ENCODE measurements around the gene PCYT1A.
A peak's percentile ranks its signal among the peaks of the same experiment; 100 is the strongest.
"Not testable (repeated sequence)": the region's sequence is repeated elsewhere in the genome, so short reads cannot be mapped to it uniquely, and the experiment has no call there.

The PCYT1A gene

DNA sequence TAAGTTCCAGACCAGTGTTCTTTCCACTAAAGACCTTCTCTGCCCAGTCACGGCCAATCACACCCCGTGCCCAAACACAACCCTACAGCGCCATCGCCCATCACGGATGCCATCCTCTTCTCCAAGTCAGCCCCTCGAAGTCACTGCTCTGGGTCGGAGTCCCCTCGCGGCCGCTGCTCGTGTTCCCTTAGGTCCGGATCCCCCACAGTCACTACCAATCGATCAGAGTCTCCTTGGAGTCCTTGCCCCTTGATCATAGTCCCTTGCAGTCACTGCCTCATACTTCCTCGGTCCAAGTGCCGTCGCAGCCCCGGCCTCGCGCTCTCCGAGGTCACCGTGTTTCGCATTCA is 461 bp downstream of the PCYT1A start:
- peak; percentile 47 for DNase-seq (ENCODE audit: low spot score)

DNA sequence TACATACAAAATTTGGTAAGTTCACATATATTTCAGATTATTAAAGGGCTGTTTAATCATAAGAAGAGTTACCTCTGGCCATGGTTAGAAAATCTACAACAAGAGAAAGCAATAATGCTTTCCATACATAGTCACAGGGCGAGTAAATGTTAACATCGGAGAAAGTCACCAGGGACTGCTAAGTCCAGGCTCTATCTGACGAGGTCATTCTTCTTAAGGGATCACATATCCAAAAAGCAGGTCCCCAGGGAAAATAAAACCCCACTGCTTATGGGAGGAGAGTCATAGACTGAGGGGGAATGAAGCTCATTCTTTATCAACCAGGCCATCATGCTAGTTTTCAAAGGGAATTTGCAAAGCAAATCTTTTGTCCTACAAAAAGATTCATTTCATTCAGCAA is 3.1 kb downstream of the PCYT1A start:
- no peak for DNase-seq (ENCODE audit: low spot score)

DNA sequence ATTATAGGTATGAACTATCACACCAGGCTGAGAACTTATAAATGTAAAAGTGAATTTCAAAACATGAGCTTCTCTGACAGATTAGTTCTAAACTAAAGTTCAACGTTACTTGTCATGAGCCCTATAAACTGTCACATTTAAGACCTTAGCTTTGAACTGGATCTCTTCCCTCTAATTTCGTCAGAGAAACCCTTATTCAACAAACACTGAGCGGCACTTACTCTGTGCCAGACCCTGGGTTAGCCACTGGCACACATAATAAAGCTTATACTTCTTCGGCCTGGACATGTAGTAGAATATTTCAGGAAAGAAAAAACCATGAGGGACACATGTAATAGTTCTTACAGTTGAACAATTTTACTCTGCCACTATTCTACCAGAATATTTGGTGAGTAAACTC is 5.6 kb downstream of the PCYT1A start:
- no peak for DNase-seq (ENCODE audit: low spot score)

DNA sequence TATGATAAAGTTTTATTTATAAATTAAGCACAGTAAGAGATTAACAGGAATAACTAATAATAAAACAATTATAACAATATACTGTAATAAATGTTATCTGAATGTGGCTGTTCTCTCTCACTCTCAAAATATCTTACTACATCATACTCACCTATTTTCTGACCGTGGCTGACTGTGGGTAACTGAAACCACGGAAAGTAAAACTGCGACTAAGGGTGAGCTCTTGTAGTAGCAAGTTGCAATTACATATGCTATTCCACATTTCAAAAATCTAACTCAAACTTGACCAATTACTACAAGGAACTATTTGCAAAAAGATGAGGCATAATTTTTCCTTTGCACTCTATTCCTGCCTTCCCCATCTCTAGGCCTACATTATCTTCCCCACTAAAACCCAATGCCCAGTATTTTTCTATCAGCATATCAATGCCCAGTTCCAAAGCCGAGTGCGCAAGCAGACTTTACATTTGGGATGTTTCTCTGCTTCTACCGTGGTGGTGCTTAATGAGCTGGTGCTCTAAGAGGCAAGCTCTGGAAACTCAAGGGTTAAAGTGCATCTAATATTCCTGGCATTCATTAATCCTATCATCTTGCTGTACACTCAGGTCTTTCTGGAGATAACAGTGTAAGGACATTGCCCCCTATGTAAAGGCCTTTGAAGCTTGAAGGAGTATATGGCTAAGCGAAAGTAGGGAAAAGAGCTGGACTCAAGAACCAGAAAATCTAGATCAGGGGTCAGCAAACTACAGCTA is 6.7 kb downstream of the PCYT1A start:
- no peak for DNase-seq (ENCODE audit: low spot score)

DNA sequence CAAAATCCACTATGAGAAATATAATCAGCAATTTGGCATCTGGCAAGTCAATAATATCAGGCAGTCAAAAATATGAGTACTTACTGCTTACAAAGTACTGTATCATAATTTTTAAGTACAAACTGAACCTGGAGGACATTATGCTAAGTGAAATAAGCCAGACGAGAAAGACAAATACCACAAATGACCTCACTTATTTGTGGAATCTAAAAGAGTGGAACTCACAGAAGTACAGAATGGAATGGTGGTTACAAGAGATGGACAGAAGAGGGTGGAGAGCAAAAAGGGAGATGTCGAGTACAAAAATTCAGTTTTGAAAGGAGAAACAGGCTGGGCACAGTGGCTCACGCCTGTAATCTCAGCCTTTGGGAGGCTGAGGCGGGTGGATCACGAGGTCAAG is 12.4 kb downstream of the PCYT1A start:
- DNase-seq (ENCODE audit: low spot score), result no peak

DNA sequence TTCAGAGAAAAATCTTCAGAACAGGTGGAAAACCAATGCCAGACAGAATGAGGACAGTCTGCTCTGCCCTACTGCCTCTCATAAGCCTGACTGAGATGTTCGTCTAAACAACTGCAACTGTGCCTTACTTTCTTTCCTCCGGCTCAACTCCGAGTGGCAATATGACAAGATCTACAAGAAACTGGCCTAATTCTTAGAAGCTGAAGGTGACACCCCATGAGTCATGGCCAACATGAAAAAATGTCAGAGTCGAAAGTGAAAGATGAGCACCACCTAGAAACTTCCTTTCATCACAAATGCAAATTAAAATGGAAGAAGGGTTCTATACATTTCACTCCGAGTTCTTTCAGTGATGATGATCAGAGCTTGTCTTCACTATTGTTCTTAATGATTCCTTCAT is 12.9 kb downstream of the PCYT1A start:
- peak; percentile 92 for DNase-seq (ENCODE audit: low spot score)

DNA sequence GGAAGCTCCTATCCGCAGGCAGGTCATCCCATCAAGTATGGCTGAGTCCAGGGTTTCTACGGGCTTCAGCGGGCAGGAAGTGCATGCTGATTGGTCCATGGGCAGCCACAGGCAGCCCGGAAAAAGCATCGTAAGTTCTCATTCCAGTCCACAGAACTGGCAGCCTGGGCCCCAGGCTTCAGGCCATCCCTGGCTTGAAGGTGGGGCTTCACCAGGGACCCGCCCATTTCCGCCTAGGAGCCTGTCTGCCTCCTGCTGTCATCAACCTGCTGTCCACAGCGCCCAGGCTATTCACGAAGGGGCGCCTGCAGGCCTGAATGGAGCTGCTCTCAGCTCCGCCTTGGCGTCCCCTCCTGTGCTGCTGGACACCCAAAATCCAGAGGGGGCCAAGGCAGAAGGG is 13.9 kb downstream of the PCYT1A start:
- peak; percentile 63 for DNase-seq (ENCODE audit: low spot score)

DNA sequence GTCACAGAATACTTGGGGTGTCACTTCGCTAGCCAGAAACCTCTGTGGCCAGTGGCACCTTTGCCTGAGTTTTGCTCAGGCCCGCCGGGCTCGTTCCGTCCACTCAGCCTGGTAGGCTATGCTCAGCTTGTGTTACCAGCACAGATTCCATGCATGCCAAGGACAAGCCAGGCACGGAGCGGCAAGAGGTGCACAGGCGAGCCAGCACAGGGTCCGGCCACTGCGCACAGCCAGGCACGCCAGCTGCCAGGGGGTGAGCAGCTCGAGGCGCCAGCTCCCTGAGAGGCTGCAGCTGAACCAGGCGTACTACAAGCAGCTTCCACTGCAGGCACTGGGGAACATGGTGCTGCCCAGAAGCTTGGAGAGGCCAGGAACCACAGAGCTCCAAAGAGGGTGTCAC is 14.7 kb downstream of the PCYT1A start:
- no peak for DNase-seq (ENCODE audit: low spot score)

DNA sequence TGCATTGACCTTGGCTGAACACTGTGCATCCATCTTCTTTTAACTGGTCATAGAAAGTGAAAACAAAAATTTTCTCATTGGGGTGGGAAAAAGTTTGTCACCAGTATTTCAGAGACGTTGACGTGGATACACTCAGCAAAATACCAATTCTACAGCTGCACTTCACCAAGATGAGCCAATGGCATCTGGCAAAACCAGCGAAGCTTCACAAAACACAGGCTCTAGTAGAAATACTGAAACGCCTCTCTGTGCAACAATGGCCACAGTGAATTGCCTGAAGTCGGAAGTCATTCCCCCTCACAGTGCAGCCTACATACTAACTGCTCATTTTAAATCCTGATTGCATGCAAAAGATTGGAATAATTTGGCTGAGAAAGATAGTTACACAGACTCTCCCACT is 17.0 kb downstream of the PCYT1A start:
- no peak for DNase-seq (ENCODE audit: low spot score)

DNA sequence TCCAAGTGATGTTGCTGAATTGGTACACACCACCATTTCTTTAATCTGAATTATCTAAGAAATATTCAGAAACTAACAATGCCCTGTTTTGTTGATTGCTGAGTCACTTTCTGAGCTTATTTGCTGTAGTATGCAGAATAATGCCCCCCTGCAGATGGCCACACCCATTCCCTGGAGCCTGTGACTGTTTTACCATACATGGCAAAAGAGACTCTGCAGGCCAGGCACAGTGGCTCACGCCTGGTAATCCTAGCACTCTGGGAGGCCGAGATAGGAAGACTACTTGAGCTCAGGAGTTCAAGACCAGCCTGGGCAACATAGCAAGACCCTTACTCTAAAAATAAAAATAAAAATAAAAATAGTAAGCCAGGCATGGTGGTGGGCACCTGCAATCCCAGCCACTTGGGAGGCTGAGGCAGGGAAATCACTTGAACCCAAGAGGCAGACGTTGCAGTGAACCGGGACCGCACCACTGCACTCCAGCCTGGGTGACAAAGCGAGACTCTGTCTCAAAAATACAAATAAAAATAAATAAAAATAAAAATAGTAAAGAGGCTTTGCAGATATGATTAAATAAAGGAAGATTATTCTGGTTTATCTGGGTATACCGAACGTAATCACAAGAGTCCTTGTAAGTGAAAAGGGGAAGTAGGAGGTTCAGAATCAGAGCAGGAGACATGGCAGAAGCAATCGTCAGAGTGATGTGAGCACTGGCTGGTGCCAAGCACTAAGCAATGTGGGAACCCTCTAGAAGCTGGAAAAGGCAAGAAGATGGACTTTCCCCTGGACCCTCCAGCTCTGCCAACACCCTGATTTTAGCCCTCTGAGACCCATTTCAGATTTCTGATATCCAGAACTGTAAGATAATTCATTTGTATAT is 19.0 kb downstream of the PCYT1A start:
- peak; percentile 36 for DNase-seq (ENCODE audit: low spot score)

DNA sequence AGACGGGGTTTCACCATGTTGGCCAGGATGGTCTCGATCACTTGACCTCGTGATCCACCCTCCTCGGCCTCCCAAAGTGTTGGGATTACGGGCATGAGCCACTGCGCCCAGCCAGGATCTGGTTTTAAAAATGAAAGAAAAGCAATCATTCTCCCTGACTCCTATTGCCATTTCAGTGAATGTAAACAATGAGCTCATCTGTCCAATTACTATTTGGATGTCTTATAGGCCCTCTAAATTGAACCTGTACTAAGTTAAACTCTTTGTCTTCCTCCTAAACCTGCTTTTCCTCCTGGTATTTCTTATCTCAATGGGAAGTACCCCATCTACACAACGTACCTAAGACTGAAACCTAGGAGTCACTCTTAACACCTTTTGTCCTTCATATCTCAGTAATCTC is 23.7 kb downstream of the PCYT1A start:
- DNase-seq (ENCODE audit: low spot score), result no peak

DNA sequence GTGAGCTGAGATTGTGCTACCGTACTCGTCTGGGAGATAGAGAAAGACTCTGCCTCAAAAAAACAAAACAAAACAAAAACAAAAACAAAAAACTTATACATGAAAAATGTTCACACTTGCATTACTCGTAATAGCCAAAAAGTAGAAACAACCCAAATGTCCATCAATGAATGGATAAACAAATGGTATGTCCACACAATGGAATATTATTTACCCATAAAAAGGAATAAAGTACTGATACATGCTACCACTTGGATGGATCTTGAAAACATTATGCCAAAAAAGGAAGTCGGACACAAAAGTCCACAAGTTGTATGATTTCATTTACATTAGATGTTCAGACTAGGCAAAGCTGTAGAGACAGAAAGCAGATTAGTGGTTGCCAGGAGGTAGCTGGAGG is 26.7 kb downstream of the PCYT1A start:
- DNase-seq (ENCODE audit: low spot score), result no peak

DNA sequence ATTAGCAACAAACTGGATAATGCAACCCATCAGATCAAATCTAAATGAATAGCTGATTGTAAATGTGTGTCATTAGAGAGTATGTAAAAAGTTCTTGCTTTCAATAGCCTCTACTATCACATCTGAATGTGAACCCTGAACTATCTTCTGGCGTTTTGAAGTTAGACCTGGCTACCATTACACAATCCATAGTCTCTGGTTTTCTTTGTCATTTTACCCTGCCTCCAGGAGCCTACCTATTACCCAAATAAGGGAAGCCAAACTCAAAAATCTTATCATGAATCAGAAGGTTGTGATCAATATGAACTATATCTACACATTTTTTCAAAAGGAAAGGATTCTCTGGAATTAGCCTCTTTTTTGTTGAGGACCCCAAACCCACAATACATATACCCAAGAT is 31.8 kb downstream of the PCYT1A start:
- no peak for DNase-seq (ENCODE audit: low spot score)

DNA sequence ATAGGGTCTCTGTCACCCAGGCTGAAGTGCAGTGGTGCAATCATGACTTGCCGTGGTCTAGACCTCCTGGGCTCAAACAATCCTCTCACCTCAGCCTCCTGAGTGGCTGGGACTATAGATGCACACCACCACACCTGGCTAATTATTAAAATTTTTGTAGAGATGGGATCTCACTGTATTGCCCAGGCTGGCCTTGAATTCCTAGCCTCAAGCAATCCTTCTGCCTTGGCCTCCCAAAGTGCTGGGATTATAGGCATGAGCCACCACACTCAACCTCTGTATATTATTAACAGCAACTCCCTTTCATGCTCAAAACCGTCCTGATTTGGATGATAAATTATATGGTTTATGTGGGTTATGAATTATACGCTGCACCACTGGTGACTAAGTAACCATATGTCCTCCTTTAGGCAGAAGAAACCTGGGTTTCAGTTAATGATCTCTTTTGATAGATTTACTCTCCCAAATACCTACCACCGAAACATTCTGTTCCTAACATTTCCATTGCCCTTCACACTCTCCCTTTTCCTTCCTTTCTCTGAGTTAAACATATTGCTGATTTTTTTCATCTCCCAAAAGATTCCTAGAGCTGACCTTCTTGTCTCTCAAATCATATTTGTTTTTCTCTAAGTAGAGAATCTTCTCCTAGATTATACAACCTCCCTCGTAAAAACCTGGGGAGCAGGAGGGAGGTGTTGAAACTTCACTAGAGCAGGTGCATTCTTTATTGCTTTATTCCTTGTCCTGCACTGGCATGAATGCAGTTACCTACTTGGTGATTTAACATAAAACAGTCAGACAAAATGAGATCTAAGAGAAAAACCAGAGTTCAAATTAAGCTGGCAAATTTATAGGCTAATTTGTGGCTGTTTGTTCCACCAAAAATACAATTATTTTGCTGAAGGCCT is 32.9 kb downstream of the PCYT1A start:
- no peak for DNase-seq (ENCODE audit: low spot score)

DNA sequence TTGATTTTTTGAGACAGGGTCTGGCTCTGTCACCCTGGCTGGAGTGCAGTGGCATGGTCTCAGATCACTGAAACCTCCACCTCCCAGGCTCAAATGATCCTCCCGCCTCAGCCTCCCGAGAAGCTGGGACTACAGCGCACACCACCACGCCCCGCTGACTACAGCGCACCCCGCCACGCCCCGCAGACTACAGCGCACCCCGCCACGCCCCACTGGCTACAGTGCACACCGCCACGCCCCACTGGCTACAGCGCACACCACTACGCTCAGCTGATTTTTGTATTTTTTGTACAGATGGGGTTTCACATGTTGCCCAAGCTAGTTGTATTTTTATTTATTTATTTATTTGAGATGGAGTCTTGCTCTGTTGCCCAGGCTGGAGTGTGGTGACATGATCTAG is 35.6 kb downstream of the PCYT1A start:
- DNase-seq (ENCODE audit: low spot score), result no peak

DNA sequence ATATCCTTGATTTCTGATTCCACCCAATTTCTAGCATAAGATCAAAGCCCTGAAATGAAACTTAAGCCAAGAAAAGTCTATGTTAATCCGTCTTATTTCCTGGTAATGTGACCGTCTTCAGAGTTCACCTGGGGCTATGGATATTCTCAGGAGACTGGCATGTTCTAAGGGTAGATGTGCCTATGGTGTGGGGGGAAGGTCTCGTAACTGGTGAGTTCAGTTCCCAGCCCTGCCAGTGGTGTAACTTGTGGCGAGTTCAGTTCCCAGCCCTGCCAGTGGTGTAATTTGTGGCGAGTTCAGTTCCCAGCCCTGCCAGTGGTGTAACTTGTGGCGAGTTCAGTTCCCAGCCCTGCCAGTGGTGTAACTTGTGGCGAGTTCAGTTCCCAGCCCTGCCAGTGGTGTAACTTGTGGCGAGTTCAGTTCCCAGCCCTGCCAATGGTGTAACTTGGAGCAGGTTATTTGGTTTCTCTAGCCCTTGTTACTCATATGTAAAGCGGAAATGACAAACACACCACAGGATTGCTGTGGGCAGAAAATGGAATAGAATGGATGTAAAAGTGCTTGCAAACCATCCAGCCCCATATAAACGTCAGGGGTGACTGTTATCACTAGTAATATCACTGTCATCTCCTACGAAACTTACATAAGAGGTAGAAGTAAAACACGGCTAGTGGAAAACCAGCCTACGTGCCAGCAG is 40.8 kb downstream of the PCYT1A start:
- no peak for DNase-seq (ENCODE audit: low spot score)

DNA sequence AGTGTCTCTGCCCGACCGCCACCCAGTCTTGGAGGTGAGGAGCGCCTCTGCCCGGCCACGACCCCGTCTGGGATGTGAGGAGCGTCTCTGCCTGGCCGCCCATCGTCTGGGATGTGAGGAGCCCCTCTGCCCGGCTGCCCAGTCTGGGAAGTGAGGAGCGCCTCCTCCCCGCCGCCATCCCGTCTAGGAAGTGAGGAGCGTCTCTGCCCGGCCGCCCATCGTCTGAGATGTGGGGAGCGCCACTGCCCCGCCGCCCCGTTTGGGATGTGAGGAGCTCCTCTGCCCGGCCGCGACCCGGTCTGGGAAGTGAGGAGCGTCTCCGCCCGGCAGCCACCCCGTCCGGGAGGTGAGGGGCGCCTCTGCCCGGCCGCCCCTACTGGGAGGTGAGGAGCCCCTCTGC is 43.4 kb downstream of the PCYT1A start:
- DNase-seq (ENCODE audit: low spot score), result not testable (repeated sequence)

DNA sequence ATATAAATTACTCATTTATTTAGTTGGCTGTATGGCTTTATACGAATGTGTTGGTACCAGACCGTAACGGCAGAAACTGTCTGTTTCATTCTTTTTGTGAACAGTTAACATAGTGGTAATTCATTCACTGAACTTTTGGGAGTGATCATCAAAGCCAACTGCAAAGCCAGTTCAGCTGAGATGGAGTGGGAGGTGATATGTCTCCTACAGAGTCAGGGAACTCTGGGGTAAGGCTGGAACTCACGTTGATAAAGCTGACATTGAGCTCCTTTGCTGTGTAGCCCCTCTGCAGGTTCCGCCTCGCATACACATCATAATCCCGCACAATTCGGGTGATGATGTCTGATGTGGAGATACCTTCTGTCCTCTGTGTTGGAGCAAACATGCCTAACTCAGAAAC is 45.8 kb downstream of the PCYT1A start:
- no peak for DNase-seq (ENCODE audit: low spot score)

DNA sequence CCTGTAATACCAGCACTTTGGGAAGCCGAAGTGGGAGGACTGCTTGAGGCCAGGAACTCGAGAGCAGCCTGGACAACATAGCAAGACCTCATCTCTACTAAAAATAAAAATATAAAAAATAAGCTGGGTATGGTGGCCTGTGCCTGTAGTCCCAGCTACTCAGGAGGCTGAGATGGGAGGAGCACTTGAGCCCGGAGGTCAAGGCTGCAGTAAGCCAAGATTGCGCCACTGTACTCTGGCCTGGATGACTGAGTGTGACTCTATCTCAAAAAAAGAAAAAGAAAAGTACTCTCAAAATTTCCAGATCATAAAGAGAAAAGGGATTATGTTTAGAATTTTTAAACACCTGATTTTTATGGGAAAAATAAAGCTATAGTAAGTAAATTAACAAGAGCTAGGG is 47.1 kb downstream of the PCYT1A start:
- DNase-seq (ENCODE audit: low spot score), result no peak

DNA sequence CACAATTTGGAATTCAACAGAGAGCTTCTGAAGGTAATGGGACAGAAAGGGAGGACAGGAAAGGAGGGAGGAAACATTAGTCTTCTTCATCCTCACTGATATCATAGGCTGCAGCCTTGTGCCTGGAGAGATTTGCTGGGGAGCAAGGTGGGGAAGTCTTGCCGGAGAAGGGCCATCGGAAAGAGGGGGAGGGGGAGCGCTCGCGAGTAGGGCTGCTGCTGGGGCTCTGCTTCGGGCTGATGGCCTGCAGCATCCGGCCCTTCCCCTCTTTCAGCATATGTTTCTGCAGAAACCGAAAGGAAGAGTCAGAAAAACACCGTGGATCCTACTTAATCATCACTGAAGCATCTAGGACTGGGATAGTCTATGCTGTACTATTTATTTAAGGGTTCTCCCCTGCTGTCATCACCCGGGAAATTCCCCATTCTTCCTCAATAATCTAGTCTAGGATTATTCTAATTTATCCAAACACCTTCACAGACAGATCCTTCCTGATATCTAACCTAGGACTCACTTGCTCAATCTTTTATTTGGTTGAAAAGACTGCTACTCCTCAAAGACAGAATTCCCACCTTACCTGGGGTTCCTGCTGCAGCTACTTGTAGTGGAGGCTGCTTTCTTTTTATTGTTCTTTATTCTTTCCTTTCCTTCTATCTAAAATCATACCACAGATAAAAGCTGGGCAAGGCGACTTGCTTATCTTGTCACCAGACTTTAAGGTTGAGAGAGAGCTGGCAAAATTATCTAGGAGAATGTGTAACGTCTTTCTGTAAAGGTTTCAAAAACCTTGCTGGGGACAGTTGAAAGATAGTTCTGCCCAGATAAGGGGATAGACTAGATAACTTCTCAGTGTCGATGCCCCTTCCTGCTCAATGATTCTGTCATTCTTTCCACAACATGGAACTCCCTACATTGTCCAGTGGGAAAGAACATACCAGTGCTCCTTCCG is 48.6 kb downstream of the PCYT1A start:
- no peak for DNase-seq (ENCODE audit: low spot score)

DNA sequence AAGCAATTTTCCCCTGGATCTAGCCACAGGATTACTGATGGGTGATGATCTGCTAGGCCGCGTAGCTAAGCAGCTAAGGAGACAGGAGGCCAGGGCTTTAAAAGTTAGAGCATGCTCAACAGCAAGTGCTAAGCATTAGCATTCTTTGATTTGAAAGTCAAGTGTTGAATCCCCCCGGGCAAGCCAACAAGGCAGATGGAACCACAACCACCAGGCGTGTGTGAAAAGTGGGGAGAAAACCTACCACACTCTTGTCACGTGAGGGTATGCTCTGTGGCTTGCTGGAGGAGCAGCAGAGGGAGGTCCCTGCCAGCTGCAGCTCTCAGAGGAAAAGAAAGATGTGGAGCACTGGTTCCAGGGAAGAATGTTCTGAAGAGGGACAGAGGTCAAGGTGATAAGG is 50.3 kb downstream of the PCYT1A start:
- DNase-seq (ENCODE audit: low spot score), result no peak
